HG03460 (cell line): Measurements from ENCODE around the gene SLC34A1.

Experiments
- ATAC-seq: cut with Tn5 transposase; IDR thresholded peaks from one replicate; pipeline ENCODE4 v1.9.1; 2021; ENCODE audit not compliant: unreplicated experiment

SLC34A1 gene

DNA sequence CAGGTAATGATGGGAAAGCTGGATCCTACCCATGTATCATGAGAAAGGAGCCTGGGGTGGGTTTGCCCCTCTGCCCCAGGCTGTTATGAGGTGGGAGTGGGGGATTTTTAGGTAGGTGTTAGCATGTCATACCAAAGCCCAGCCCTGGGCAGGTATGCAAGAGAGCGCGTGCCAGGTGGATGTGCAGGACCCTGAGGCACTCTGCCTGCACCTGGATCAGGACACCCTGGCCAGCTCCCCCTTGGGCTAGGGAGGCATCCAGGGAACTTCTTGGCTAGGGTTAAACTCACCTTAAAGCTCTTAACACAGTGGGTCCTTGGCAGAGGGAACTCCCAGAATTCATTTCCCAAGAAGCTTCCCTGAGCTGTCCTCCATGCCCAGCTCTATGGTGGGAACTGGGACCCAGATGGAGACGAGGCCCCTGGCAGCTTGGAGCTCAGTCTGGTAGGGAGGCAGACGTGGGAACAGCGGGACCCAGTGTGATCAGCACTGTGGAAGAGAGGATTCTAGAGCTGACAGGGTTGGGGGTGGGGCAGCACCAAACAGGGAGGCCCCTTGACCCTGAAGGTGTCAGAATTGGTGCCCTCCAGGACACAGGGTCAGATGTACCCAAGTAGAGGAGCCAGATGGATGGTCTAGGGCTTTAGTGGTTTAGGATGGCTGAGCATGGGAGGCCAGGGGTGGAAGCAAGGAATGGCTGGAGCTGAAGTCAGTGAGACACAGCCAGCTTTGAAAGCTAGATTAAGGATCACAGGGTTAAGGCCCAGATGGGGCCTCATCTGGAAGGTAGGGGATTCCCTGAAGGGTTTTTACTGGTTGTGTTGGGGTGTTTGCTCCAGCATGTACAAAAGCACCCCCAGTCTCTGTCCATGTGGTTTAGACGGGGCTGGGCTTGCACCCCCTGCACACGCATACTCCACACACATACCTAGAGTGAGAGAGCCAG, 60.1 kb downstream of the SLC34A1 start:
- no peak for ATAC-seq

GRCh38 chr5:177445052-177445916, 61.0 kb downstream of the SLC34A1 start:
- ATAC-seq, result no peak

DNA sequence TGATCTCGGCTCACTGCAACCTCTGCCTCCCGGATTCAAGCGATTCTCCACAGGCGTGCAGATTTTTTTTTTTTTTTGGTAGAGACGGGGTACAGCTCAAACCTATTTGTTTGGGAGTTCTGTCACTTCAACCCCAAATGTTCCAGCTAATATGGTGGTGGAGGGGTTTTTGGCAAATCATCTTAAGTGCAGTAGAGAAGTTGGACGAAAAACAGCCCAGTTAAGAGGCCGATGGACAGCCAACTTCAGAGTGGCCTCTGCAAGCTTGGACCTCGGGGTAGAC, 61.6 kb downstream of the SLC34A1 start:
- ATAC-seq, result no peak

- ATAC-seq, result peak; percentile 48
Measured at GRCh38 chr5:177446200-177447065, 62.2 kb downstream of the SLC34A1 start, which contains the start of gene PRR7. Gene PRR7 (plus strand): TSS chr5:177446814. CDS start chr5:177455068, 8,254 bp downstream.

DNA sequence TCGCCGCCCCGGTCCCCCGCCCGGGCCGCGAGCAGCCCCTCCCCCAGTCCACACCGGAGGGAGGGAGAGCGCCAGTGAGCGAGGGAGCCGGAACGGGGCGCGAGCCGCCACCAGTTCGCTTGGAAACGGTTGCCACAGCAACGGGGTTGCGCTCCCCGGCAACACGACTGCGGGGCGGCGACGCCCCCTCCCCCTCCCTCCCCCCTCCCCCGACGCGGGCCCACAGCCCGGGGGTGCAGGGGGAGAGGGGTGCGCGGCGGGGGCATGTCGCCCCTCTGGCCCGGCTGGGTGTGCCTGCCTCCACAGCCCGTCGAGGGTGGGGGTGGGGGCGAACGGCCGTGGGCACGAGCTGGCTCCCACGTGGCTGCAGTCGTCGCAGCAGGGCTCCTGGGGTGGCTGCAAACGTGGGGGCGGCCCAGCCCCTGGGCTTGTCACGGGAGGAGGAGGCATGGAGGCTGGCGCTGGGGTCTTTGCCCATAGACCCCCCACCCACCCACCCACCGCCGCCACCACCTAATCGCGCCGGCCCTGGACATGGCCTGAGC, 62.9 kb downstream of the SLC34A1 start:
- peak; percentile 35 for ATAC-seq

GRCh38 chr5:177447611-177448243, 63.5 kb downstream of the SLC34A1 start:
- ATAC-seq, result no peak
